ENCODE results near the gene CAPZB.

The CAPZB gene

DNA sequence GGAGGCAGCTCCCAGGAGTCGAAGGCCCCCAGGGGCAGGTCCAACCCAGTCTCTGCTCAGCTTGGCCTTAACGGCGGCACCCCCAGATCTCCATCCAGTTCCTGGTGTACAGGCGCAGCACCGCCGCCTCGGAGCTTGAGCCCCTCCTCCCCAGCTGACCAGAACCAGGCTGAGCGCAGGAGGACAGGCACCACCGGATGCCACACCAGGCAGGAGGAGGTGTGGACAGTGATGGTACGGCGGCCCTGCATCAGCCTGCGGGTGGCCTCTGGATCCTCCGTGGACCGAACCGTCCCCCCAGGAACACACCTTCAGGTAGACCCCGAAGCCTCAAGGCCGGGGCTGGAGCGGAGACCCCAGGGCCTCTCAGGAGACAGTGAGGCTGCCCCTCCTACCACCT, 156.9 kb downstream of the CAPZB start:
- no peak for DNase-seq (ENCODE audit: low read depth)

DNA sequence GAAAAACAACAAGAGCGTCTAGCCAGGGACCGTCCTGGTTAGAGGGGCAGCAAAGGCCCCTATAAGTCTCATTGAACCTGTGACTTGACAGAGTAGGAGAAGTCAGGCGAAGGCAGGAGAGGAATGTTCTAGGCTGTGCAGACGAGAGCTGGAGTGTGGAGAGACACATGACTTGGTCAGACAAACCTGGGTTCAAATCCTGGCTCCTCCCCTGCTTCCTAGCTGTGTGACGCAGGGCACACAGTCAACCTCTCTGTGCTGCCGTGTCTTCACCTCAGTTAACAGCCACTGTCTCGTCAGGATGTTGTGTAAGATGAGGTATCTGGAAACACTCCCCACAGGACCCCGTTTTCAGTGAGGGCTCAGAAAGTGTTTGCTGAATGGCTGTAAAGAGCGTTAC, 157.6 kb downstream of the CAPZB start:
- no peak for DNase-seq (ENCODE audit: low read depth)

DNA sequence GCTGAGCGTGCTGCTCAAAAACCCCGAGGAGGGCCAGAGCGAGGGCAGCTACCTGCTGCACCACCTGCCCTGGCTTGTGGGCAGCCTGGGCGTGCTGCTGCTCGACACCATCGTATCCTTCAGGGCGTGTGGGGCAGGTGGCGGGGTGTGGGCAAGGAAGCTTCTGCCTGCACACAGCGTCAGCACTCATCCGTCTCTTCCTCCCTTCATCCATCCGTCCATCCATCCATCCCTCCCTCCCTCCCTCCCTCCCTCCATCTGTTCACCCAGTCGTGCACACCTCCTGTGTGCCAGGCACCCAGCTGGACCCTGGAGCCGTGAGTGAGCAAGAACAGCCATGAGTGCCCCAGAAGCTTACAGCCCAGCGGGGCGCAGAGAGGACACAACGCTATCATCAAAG, 158.0 kb downstream of the CAPZB start:
- DNase-seq (ENCODE audit: low read depth): no peak

DNA sequence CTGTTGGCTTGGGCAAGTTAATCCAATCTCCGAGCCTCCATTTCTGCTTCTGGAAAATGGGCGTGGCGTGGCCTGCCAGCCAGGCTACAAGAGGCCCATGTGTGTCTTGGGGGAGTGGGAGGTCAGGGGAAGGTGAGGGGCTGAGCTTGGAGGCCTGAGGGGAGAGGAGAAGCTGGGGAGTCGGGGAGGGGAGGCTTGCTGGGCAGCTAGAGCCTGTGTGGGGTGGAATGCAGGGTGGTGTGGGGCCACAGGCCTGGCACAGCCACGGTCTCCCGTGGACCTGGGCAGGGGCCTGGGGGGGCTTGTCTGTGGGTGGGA, 158.6 kb downstream of the CAPZB start:
- no peak for DNase-seq (ENCODE audit: low read depth)

DNA sequence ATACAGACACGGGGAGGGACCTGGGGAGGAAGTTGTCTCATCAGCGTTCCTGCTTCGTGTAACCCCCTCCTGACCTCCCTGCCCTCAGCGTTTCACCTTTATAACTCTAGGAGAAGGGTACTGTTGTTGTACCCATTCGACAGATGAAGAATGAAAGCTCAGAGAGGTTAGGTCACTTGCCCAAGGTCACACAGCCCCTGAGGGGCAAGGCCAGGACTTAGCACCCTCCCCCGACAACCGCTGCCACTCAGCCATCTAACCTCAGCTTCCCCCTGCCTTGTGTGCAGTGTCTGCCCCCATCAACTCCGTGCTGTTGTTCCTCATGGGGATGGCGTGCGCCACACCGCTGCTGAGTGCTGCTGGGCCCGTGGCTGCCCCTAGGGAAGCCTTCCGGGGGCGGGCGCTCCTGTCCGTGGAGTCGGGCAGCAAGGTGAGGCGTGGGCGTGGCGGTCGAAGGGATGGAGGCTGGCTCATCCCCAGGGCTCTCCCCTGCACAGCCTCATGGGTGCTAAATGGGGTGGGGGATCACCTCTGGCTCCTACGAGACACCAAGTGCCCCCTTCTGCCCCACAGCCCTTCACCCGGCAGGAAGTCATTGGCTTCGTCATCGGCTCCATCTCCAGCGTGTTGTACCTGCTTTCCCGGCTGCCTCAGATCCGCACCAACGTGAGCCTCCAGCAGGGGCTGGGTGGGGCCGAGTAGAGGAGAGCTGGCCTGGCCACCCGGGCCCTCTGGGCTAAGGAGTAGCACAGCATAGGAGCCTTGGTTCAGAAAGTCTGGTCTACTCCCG, 159.2 kb downstream of the CAPZB start:
- DNase-seq (ENCODE audit: low read depth): no peak

DNA sequence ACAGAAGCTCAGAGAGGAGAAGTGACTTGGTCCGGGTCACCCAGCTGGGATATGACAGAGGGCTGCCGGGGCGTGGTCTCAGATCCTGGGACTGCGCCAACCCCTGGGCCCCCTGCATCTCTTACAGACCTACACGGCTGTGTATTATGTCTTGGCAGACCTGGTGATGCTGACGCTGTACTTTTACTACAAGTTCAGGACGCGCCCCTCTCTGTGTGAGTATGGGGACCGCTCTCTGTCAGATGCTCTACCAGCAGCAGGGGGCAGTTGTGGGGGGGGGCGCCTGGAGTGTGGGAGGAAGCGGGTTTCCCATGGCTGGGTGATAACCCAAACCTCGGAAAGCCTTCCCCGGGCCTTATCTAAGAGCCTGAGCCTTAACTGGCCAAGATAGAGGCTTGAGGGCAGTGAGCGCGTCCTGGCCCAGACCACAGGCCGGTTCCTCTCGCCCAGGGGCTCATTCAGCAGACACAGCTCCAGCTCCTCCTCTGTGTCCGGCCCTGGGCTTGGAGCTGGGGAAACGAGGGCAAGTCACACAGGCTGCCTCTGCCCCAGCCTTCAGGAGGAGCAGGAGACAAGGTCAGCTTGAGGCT, 159.9 kb downstream of the CAPZB start:
- DNase-seq (ENCODE audit: low read depth): no peak

DNA sequence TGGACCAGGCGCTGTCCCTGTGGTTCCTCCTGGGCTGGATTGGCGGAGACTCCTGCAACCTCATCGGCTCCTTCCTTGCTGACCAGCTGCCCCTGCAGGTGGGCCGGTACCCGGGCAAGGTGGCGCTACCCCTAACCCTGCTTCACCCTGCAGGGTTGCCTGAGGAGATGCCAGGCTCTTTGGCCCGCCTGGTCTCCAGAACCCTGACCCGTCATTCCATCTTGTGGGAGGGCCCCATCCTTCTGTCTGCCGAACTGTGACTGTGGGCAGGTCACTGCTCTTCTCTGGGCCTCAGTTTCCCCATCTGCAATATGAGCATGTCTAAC, 160.7 kb downstream of the CAPZB start:
- no peak for DNase-seq (ENCODE audit: low read depth)

DNA sequence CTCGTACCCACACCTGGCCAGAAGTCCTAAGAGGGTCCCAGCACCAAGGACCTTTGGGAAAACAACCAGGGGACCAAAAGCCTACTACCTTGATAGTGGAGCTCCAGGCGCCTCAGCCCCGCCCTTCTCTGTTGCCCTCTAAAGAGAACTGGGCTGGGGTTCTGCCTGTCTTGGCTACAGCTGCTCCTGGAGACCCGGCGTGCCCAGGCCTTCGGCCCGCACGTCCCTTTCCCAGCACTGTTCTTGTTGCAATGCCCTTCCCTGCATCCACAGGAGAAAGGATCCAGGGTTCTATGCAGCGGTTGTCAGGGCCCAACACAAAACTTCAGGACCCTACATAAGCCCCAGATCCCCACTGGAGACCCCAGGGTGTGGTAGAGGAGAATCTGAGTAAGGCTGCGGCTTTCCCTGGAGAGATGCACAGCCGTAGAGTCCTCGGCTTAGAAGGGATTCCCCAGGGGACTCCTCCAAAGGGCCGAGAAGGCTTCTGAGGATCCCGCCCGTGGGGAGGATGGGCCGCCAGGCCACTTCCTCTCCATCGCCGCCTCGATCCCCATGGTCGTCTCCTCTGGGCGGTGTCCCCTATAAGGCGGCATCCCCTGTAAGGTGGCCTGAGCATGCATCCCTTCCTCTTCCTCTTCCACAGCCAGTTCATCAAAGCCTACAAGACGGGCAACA, 161.2 kb downstream of the CAPZB start:
- DNase-seq (ENCODE audit: low read depth): no peak

DNA sequence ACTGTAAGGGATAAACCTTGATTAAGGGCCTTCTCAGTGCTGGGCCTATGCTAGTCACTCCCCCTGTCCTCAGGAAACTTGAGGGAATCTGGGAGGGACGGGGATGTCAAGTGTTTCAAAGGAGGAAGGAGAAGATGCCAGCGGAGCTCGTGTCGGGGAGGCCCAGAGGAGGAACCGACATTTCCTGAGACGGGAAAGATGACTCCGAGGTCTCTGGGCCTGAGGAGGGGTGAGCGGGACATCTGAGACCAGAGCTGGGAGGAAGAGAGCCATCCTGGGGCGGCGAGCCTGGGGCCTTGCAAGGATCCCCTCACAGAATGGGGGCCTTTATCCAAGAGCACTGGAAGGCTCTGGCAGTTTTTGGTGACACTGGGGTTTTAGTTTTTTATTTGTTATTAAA, 162.9 kb downstream of the CAPZB start:
- DNase-seq (ENCODE audit: low read depth): no peak

DNA sequence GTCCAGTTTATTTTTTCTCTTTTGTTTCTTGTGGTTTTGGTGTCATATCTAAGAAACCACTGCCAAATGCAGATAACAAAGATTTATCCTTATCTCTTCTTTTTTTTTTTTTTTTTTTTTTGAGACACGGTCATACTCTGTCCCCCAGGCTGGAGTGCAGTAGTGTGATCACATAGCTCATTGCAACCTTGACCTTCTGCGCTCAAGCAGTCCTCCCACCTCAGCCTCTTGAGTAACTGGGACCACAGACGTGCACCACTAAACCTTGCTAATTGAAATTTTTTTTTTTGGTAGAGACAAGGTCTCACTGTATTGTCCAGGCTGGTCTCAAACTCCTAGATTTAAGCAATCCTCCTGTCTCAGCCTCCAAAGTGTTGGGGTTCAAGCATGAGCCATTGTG, 164.3 kb downstream of the CAPZB start:
- DNase-seq (ENCODE audit: low read depth): no peak

DNA sequence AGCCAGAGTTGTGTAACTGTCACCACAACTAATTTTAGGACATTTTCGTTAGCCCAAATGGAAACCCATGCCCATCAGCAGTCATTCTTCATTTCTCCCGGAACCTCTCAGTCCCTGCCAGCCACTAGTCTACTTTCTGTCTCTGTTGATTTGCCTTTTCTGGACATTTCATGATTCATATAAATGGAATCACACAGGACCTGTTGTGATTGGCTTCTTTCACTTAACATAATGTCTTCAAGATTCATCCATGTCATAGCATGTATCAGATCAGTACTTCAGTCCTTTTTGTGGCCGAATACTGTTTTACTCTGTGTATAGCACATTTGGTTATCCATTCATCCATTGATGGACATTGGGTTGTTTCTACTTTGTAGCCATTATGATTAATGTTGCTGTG, 166.1 kb downstream of the CAPZB start:
- DNase-seq (ENCODE audit: low read depth): no peak

DNA sequence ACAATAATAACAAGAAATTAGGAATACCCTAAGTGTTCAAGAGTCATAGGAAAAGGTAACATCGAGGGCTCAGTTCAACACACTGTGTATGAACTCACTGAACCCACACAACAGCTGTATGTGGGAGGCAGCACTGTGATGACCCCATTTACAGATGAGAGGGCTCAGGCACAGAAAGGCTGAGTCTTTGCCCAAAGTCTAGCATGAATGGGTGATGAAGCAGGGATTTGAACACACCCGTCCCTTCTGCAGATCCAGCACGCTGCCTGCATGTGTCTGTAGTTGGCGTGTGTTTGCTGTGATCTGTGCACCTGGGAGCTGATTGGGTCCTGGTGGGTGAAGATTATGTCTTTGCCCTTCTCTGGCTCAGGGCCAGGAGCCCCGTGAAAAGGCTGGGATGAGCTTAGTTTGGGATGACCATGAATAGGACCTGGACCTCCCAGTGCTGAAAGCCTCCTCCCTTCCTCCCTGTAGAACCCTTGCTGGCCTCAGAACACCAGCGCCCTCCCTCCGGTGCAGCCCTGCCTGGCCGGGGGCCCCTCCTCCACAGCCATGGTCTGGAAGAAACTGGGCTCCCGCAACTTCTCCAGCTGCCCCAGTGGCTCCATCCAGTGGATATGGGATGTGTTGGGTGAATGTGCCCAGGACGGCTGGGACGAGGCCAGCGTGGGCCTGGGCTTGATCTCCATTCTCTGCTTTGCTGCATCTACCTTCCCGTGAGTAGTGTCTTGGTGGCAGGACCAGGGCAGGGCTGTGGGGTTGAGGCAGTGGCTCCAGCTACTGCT, 168.0 kb downstream of the CAPZB start:
- no peak for DNase-seq (ENCODE audit: low read depth)

DNA sequence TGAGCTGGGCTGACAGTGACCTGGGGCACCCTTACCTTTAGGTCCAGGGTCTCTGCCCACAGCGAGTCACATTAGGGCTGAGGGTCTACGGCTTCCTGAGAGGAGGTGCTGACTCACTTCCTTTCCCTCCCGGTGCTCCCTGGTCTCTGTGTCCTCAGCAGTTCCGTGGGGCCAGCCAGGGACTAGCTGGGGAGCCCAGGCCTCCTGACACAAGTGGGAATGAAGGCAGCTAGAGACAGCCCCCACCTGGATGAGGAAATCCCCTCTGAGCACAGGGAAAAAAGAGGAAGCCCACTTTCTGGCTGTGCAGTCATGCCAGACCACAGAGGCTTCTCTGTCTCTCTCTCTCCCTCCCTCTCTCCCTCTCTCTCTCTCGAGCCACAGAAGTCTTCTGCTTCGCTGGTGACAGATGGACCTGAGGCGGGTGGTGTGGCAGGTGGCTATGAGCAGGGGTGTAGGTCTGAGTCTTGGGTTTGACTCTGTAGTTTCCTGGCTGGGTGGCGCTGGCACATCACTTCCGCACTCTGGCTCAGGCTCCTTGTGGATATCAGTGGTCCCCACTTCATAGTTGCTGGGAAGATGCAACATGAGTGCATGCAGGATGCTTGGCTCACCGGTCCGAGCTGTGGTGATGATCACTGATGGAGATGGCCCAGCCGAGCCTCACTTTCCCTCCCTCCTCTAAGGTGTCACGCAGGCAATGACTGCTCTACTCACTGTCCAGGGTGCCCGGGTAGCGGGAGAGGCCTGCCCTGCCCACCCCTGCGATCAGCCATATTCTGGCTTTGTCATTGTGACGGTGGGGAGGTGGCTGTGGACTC, 169.8 kb downstream of the CAPZB start:
- DNase-seq (ENCODE audit: low read depth): no peak

DNA sequence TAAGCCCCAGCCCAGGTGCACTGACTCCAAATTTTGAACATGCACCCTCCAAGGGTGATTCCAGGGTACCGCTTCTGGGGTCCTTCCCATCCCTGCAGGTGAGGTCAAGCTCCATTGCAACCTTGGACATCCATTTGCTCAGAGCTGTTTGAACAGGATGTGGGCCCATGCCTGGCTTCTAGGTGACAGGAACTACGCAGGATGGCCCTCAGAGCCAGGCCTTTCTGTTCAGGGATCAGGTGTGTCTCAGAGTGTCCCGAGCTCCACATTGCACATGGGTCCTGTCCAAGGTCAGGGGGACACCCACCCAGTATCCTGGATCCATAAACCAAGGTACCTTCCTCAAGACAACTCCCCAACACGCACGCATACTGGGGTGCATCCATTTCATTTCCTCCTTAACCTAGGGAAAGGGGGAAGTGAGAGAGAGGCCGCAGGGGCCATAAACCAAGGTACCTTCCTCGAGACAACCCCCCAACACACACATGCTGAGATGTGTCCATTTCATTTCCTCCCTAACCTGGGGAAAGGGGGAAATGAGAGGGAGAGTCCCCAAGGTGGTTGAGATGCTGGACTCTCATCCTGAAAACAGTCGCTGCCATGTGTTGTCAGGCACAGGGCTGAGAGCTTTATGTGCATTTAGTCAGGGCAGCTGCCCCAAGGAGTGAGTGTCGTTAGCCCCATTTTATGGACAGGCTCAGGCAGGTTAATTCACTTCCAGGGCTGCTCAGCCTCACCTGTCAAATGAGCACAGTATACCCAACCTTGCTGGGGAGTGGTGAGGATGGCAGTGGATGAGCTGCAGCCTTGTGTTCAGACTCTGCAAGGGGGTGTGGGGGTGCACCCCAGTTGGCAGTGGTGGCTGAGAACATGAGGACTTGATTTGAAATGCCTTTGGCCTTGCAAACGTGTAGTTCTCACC, 171.1 kb downstream of the CAPZB start:
- DNase-seq (ENCODE audit: low read depth): no peak

DNA sequence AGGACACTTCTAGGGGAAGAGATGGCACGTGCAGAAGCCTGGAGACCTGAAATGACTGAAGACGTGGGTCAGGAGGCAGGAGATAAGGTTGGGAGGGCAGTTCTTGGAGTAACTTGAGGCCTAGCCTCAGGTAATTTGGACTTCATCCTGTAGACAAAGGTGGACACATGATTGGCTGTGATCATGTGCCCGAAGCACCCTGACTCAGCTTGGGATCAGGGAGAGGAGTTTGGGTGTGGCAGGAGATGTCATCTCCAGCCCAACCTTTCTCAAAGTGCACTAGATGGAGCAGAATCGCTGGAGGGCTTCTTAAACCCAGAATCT, 171.7 kb downstream of the CAPZB start:
- DNase-seq (ENCODE audit: low read depth): no peak

DNA sequence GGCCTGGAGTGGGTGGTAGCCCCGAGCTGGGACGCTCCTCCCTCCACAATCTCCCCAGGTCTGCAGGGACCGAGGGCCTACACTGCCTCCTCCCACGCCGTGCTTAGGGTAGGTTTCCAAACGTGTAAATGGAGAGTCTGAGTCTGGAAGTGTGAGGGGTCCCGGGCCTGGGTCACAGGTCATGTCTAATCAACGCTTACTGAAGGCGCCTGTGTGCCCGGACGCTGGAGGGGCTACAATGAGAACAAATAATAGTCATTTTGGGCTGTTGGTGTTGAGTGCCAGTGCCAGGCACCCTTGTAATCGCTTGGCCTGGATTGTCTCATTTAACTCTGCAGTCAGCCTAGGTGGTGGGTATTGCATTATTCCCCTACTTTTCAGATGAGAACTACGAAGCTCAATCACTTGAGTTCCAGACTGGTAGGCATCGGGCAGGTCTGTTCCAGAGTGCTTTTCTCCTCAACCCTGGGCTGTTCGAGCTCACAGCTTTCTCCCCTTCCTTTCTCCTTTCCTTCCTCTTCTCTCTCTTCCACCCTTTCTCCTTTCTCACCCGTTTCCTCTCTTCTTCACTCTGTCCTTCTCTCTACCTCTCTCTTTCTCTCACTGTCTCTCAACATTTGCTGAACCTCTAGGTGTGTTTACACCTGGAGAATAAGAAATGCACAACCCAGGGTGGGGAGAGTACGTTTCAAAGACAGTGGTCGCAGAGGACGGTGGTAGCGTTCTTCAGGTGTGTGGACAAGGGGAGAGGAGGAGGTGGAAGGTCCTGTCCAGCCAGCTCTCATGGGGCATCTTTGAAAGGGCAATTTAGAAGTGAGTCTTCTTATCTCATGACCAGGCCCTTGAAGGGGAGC, 172.3 kb downstream of the CAPZB start:
- DNase-seq (ENCODE audit: low read depth): no peak

DNA sequence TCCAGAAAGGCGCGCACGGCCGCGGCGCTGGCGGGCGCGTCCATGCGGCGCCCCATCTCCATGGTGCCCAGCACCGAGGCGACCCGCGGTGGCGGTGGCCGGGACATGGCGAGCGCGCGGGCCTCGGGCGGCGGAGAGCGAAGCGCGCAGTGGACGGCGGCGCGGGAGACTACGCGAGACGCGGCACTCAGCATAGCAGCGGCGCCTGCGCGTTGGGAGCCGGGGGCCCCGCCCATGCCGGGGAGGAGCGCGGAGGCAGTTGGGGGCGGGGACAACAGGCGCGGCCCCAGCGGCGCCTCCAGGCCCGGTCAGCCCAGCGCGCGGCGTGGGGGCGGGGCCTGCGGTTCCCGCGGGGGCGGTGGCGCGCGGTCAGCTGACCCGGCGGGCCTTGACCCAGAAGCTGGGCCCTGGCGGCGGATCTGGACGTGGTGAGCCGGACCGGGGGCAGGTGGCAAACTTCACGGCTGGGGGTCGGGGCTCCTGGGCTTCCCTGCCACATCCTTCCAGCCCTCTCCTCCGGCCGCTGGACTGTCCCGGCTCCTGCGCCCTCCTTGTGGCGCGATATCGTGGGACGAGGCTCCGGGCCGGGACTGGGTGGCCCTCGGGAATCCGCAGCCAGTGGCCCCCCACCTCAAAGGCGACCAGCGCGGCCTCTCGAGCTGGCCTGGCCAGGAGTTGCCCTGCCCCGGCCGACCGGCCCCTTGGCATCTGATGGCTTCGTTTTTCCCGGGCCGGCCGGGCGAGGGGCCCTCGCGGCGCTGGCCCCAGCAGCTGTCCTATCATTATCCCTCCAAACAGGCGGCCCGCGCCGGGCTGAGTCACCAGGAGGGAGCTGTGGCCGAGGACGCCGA, 173.2 kb downstream of the CAPZB start, which contains the start of the genes AKR7A2 and SLC66A1:
Gene AKR7A2 (minus strand): TSS at position 214 of the 851 bp plus-strand sequence. CDS start 20 bp downstream, at position 194.
Gene SLC66A1 (plus strand): TSS at position 396 of the 851 bp plus-strand sequence. CDS start 5,352 bp downstream, outside the sequence.
- DNase-seq (ENCODE audit: low read depth): peak; percentile 85

DNA sequence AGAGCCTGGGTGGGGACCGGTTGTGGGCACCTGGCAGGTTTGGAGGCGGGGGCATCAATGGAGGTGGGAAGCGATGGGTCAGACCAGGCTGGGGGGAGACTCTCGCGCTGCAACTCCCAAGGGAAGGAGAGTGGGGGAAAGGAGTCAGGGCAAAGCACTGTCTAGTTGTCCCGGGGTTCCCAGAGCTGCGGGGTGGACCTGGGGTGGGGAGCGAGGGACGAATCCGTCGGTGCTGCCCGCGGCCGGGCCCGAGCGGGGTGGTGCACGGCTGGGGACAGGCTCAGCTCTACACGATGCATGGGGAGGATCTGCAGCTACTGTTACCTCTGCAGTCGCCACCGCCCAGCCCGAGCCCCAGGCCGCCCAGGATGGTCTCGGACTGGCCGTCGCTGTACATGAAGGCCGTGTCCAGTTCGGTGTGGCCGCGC, 173.8 kb downstream of the CAPZB start:
- no peak for DNase-seq (ENCODE audit: low read depth)
